T47D (cell line): Measurements from ENCODE around the gene OR1A1.

ENCODE experiments used
- DNase-seq, 2 experiments: peaks; one replicate each; pipeline versions ENCODE4 v3.0.0 to v3.0.0-alpha.2; 2011 to 2012; ENCODE audit warnings: low read depth in 1 of 2, low spot score in 1 of 2
- JUND ChIP-seq: IDR thresholded peaks from 2 replicates; pipeline ENCODE4 v1.6.1; 2012; ENCODE audit warnings: low read depth
- in situ Hi-C: cut with HindIII; loops from 2 replicates; pipeline ENCODE4 v1.10.0; 2016; ENCODE audit warnings: low sequenced_read_pairs, low pct_unique_long_range_greater_than_20kb

Gene OR1A1

GRCh38 chr17:3256575-3256974 is 49.1 kb downstream of the OR1A1 start:
- TF ChIP-seq JUND = no peak
- DNase-seq = no peak
- in situ Hi-C loops = no loop called here

- in situ Hi-C loops = no loop called here
- DNase-seq = no peak
- no peak for TF ChIP-seq JUND
Observed at GRCh38 chr17:3260163-3260562, 52.7 kb downstream of the OR1A1 start.

GRCh38 chr17:3260600-3260999 is 53.1 kb downstream of the OR1A1 start:
- no peak for TF ChIP-seq JUND
- no peak for DNase-seq
- in situ Hi-C loops = no loop called here
